ENCODE measurements around the gene LSM6.

Gene LSM6

DNA sequence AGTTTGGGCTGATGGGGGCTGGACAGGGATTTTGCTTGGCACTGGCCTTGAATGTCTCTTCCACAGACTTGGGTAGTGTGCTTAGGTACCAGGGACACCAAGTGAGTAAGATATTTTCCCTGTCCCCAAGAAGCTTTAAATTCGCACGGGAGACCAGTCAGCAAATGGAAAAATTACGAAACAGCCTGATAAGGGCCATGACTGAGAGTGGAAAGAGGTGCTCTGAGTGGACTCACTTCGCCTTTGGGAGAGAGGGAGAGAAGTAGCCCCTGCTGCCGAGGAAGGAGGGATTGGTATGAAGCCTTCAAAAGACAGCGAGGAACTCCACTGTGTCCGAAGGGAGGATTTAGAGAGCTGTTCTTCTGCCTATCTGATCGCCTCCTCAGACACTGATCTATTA lies 2.6 kb downstream of the LSM6 start:
- Mint-ChIP-seq H3K27me3 (ENCODE audit: low read depth) (no peaks in the 10 kb centered on the region), H3K27ac (peak overlapping the region; percentile 23 to 48 (median 23)), H3K36me3 (ENCODE audit: low read depth) (no peaks in the 10 kb centered on the region), H3K4me1 (peaks cover 43% of the 10 kb centered on the region), H3K9me3 (no peaks in the 10 kb centered on the region), H3K4me3 (peak overlapping the region; percentile 32 to 71 (median 48))
- TF ChIP-seq, protein P1, sequence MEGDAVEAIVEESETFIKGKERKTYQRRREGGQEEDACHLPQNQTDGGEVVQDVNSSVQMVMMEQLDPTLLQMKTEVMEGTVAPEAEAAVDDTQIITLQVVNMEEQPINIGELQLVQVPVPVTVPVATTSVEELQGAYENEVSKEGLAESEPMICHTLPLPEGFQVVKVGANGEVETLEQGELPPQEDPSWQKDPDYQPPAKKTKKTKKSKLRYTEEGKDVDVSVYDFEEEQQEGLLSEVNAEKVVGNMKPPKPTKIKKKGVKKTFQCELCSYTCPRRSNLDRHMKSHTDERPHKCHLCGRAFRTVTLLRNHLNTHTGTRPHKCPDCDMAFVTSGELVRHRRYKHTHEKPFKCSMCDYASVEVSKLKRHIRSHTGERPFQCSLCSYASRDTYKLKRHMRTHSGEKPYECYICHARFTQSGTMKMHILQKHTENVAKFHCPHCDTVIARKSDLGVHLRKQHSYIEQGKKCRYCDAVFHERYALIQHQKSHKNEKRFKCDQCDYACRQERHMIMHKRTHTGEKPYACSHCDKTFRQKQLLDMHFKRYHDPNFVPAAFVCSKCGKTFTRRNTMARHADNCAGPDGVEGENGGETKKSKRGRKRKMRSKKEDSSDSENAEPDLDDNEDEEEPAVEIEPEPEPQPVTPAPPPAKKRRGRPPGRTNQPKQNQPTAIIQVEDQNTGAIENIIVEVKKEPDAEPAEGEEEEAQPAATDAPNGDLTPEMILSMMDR (IDR thresholded peaks at IDR 0.05; ENCODE audit: unreplicated experiment in 3 of 3), result no peak

- Mint-ChIP-seq H3K36me3 (ENCODE audit: low read depth) (peaks cover 5% of the 10 kb centered on the region), H3K4me3 (peak overlapping the region in 1 of 3 experiments; percentile 6), H3K27me3 (ENCODE audit: low read depth) (no peaks in the 10 kb centered on the region), H3K9me3 (no peaks in the 10 kb centered on the region), H3K27ac (no peak overlapping the region), H3K4me1 (peaks cover 45% of the 10 kb centered on the region)
- TF ChIP-seq, protein P1 (IDR thresholded peaks at IDR 0.05; ENCODE audit: unreplicated experiment in 3 of 3), result no peak
These were observed 4.4 kb downstream of the LSM6 start for GRCh38 chr4:146179784-146180370.

- peaks cover 37% of the 10 kb centered on the region for H3K4me1 Mint-ChIP-seq
- no peak overlapping the region for H3K27ac Mint-ChIP-seq
- TF ChIP-seq, protein P1 (IDR thresholded peaks at IDR 0.05; ENCODE audit: unreplicated experiment in 3 of 3), result no peak
- H3K36me3 Mint-ChIP-seq (ENCODE audit: low read depth), result peaks cover 25% of the 10 kb centered on the region
- no peak overlapping the region for H3K4me3 Mint-ChIP-seq
- H3K27me3 Mint-ChIP-seq (ENCODE audit: low read depth), result no peaks in the 10 kb centered on the region
- H3K9me3 Mint-ChIP-seq, result no peaks in the 10 kb centered on the region
These were observed 6.9 kb downstream of the LSM6 start for GRCh38 chr4:146182443-146182842.

GRCh38 chr4:146183209-146183608 lies 7.7 kb downstream of the LSM6 start:
- H3K4me3 Mint-ChIP-seq, result no peak overlapping the region
- H3K9me3 Mint-ChIP-seq, result no peaks in the 10 kb centered on the region
- H3K27me3 Mint-ChIP-seq (ENCODE audit: low read depth), result no peaks in the 10 kb centered on the region
- TF ChIP-seq, protein P1 (IDR thresholded peaks at IDR 0.05; ENCODE audit: unreplicated experiment in 3 of 3), result no peak
- peaks cover 31% of the 10 kb centered on the region for H3K36me3 Mint-ChIP-seq (ENCODE audit: low read depth)
- peaks cover 31% of the 10 kb centered on the region for H3K4me1 Mint-ChIP-seq
- no peak overlapping the region for H3K27ac Mint-ChIP-seq

DNA sequence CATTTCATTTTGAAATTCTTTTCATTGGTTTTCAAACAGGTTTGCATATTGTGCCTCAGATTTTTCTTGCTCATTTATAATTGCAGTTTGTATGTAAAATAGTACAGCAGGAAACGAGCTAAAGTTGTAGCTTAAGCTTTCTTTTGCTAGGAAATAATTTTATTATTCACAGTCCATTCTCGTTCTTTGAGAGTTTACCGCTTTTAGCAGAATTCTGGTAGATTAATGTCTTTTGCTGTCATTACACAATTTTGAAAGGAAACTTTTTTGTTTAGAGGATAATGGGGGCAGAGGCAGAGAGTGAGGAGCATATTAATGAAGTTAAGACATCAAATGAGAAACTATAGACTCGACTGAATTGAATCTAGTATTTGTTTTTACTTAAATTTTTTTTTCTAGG lies 10.5 kb downstream of the LSM6 start:
- Mint-ChIP-seq H3K4me3 (no peak overlapping the region), H3K27ac (no peak overlapping the region), H3K9me3 (no peaks in the 10 kb centered on the region), H3K36me3 (ENCODE audit: low read depth) (peaks cover 54% of the 10 kb centered on the region), H3K4me1 (peaks cover 12% of the 10 kb centered on the region), H3K27me3 (ENCODE audit: low read depth) (no peaks in the 10 kb centered on the region)
- TF ChIP-seq, protein P1 (IDR thresholded peaks at IDR 0.05; ENCODE audit: unreplicated experiment in 3 of 3), result no peak

- H3K4me1 Mint-ChIP-seq, result peaks cover 12% of the 10 kb centered on the region
- no peak overlapping the region for H3K27ac Mint-ChIP-seq
- peaks cover 59% of the 10 kb centered on the region for H3K36me3 Mint-ChIP-seq (ENCODE audit: low read depth)
- TF ChIP-seq, protein P1 (IDR thresholded peaks at IDR 0.05; ENCODE audit: unreplicated experiment in 3 of 3), result no peak
- H3K4me3 Mint-ChIP-seq, result no peak overlapping the region
- no peaks in the 10 kb centered on the region for H3K27me3 Mint-ChIP-seq (ENCODE audit: low read depth)
- H3K9me3 Mint-ChIP-seq, result no peaks in the 10 kb centered on the region
These were observed 11.1 kb downstream of the LSM6 start for GRCh38 chr4:146186596-146186995.

Data from nephron (organoid).